ENCODE data around the gene LEMD1.

- TF ChIP-seq CTCF (IDR thresholded peaks at IDR 0.05; ENCODE audit: poor library complexity, severe bottlenecking): no peak
- TF ChIP-seq POLR2AphosphoS5 (IDR thresholded peaks at IDR 0.05): no peak
- no peak for TF ChIP-seq REST (IDR thresholded peaks at IDR 0.05; ENCODE audit: borderline replicate concordance)
- no peak for TF ChIP-seq EP300 (conservative IDR thresholded peaks at IDR 0.05; ENCODE audit: poor library complexity, severe bottlenecking)
- TF ChIP-seq SMC3 (conservative IDR thresholded peaks at IDR 0.05; ENCODE audit: poor library complexity): no peak
- no peak for TF ChIP-seq TAF1 (IDR thresholded peaks at IDR 0.05; ENCODE audit: low read depth)
Observed at GRCh38 chr1:205417870-205418635, 3.8 kb downstream of the LEMD1 start.
